ENCODE data around the gene LCE1E. TPM values are rescaled to one million over a fixed set of nuclear protein-coding genes. Genes with fewer than 3 reads are reported as not detected.
A peak's percentile ranks its signal among the peaks of the same experiment; 100 is the strongest.

LCE1E gene
- total RNA-seq, 1 experiment from 2014 or later = 1.9 TPM

DNA sequence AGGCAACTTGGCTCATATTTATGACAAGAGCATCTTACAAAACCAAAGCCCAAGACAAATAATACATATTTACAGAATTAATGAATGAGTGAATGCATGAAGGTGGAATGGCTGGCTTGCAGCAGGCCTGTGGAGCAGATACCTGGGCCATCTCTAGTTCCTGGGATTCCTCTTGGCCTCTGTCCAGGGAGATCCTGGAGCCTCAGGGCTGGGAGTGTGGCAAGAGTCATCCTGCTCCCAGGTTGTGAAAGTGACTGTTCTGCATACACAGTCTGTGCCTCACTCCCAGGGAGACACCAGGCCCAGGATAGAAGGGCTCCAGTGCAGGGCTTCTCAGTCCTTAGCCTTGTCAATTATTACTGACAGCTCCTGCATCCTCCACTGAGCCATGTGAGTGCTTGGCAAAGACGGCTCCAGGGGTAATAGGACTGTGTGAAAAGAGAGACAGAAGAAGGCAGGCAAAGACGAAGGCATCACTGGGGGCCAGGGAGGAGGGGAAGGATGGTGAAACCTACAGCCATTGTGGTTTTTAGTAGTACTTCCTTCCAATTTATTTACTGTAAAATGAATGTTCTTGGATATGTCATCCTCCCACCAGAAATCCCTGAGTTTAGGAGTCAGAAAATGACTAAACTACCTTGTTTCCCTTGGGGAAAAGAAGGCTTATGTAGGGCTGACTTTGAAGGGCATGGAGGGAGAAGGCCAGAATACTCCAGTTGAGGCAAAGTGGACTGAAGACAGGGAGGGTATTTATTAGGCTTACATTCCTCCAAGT is 42.5 kb upstream of the LCE1E start:
- intact Hi-C loops (cut with micrococcal nuclease) = loop anchor here (10.0 kb wide), 1 partner anchor 291 kb away; the partner anchor contains the start of gene SPRR1B
- H3K27ac Mint-ChIP-seq (ENCODE audit: low read depth, unreplicated experiment) = peak overlapping the region; percentile 39
- H3K36me3 Mint-ChIP-seq (ENCODE audit: insufficient read depth, unreplicated experiment) = no peaks in the 10 kb centered on the region
- no peak for TF ChIP-seq CTCF (IDR thresholded peaks at IDR 0.05; ENCODE audit: unreplicated experiment)
- H3K4me3 Mint-ChIP-seq (ENCODE audit: unreplicated experiment) = peak overlapping the region; percentile 7
- POLR2A ChIA-PET = interaction anchor here (0.7 to 3.3 kb wide), 5 partner anchors 9 to 120 kb away, joined by 3 to 16 read pairs (median 6); partner anchors contain the start of gene KPRP
- H3K4me1 Mint-ChIP-seq (ENCODE audit: insufficient read depth, unreplicated experiment) = peaks cover 45% of the 10 kb centered on the region
- peak; percentile 98 for DNase-seq (ENCODE audit: unreplicated experiment)
- no peaks in the 10 kb centered on the region for H3K27me3 Mint-ChIP-seq (ENCODE audit: insufficient read depth, unreplicated experiment)
- CTCF ChIA-PET = interaction anchor here (0.5 to 2.8 kb wide), 10 partner anchors 16 to 937 kb away, joined by 3 to 26 read pairs (median 4); a partner anchor contains a TSS
- BruUV-seq (replicated peaks) = no TSS peak
- H3K9me3 Mint-ChIP-seq (ENCODE audit: unreplicated experiment) = no peaks in the 10 kb centered on the region

GRCh38 chr1:152745289-152745704 is 40.8 kb upstream of the LCE1E start:
- H3K27ac Mint-ChIP-seq (ENCODE audit: low read depth, unreplicated experiment) = peak overlapping the region; percentile 71
- intact Hi-C loops (cut with micrococcal nuclease) = loop anchor here (1.0 to 10.0 kb wide), 3 partner anchors 24 to 290 kb away; partner anchors contain the start of gene SPRR1B

GRCh38 chr1:152745765-152746444 is 40.2 kb upstream of the LCE1E start:
- ChIA-PET CTCF (interaction anchor here (0.5 to 2.8 kb wide), 6 partner anchors 8 to 181 kb away, joined by 3 to 26 read pairs (median 4); no protein-coding TSS in a partner anchor), POLR2A (interaction anchor here (0.9 to 3.3 kb wide), 6 partner anchors 8 to 125 kb away, joined by 3 to 16 read pairs (median 4); partner anchors contain the start of gene KPRP)
- no TSS peak for BruUV-seq (replicated peaks)
- Mint-ChIP-seq H3K4me1 (ENCODE audit: insufficient read depth, unreplicated experiment) (peaks cover 34% of the 10 kb centered on the region), H3K9me3 (ENCODE audit: unreplicated experiment) (no peaks in the 10 kb centered on the region), H3K4me3 (ENCODE audit: unreplicated experiment) (no peak overlapping the region), H3K27me3 (ENCODE audit: insufficient read depth, unreplicated experiment) (no peaks in the 10 kb centered on the region), H3K27ac (ENCODE audit: low read depth, unreplicated experiment) (peak overlapping the region; percentile 71), H3K36me3 (ENCODE audit: insufficient read depth, unreplicated experiment) (no peaks in the 10 kb centered on the region)
- no peak for TF ChIP-seq CTCF (IDR thresholded peaks at IDR 0.05; ENCODE audit: unreplicated experiment)
- intact Hi-C loops (cut with micrococcal nuclease) = loop anchor here (1.0 to 10.0 kb wide), 3 partner anchors 23 to 289 kb away; partner anchors contain the start of gene SPRR1B
- DNase-seq (ENCODE audit: unreplicated experiment) = no peak

More at GRCh38 chr1:152745289-152745704, 40.8 kb upstream of the LCE1E start:
- POLR2A ChIA-PET = interaction anchor here (0.6 to 3.3 kb wide), 9 partner anchors 9 to 209 kb away, joined by 3 to 16 read pairs (median 3); partner anchors contain the start of gene KPRP
- DNase-seq (ENCODE audit: unreplicated experiment) = peak; percentile 89
- Mint-ChIP-seq H3K36me3 (ENCODE audit: insufficient read depth, unreplicated experiment) (no peaks in the 10 kb centered on the region), H3K4me1 (ENCODE audit: insufficient read depth, unreplicated experiment) (peaks cover 34% of the 10 kb centered on the region), H3K27me3 (ENCODE audit: insufficient read depth, unreplicated experiment) (no peaks in the 10 kb centered on the region), H3K9me3 (ENCODE audit: unreplicated experiment) (no peaks in the 10 kb centered on the region), H3K4me3 (ENCODE audit: unreplicated experiment) (no peak overlapping the region)
- no peak for TF ChIP-seq CTCF (IDR thresholded peaks at IDR 0.05; ENCODE audit: unreplicated experiment)
- no TSS peak for BruUV-seq (replicated peaks)
- CTCF ChIA-PET = interaction anchor here (0.5 to 2.8 kb wide), 15 partner anchors 8 to 543 kb away, joined by 3 to 26 read pairs (median 4); partner anchors contain the start of gene KPRP
